Psoas muscle (tissue), 8 donors: ENCODE measurements around the gene LCLAT1. TPM values are rescaled to one million over a fixed set of nuclear protein-coding genes. Genes with fewer than 3 reads are reported as not detected.

Experiments used
- ATAC-seq, 4 donors: fragments of 200-7000 bp; cut with Tn5 transposase; one replicate each; pipeline ENCODE4 v1.9.1; 2020; ENCODE audit warnings: moderate library complexity in 3 of 4, mild to moderate bottlenecking in 2 of 4
- DNase-seq, 2 donors: peaks; one replicate each; pipeline ENCODE4 v3.0.0-alpha.2; 2020
- H3K27ac ChIP-seq: fragments of 200-600 bp; one replicate; pipeline ENCODE4 v1.8.0; 2022
- H3K27me3 ChIP-seq, 3 donors: fragments of 200-600 bp in 1 of 3; one replicate each; pipeline versions ENCODE4 v1.6.1 to v1.8.0; 2013 to 2022; ENCODE audit warnings: low read length in 2 of 3, mild to moderate bottlenecking in 2 of 3, moderate library complexity in 1 of 3; ENCODE audit not compliant: insufficient read depth in 3 of 3
- H3K36me3 ChIP-seq, 2 donors: fragments of 200-600 bp in 1 of 2; one replicate each; pipeline versions ENCODE4 v1.6.1 to v1.8.0; 2013 to 2022; ENCODE audit warnings: low read depth in 1 of 2, mild to moderate bottlenecking in 1 of 2, moderate library complexity in 1 of 2; ENCODE audit not compliant: insufficient read depth in 1 of 2
- H3K4me1 ChIP-seq: fragments of 200-600 bp; one replicate; pipeline ENCODE4 v1.8.0; 2022
- H3K4me3 ChIP-seq: fragments of 200-600 bp; one replicate; pipeline ENCODE4 v1.8.0; 2022; ENCODE audit warnings: mild to moderate bottlenecking
- H3K9me3 ChIP-seq: fragments of 200-600 bp; one replicate; pipeline ENCODE4 v1.8.0; 2022
- WGBS, 3 donors: extraction: QIAGEN DNeasy Blood & Tissue Kit; methylation state at CpG; one replicate each; pipeline versions ENCODE4 v1.1.6 to v1.1.7; 2013; 5-methylcytosine and 5-hydroxymethylcytosine counted together
- intact Hi-C, 2 donors: fragments of 100-400 bp; cut with DNase I; formaldehyde crosslinking; loops; one replicate each; pipeline versions ENCODE4 v1.11.0 to v1.14.2; 2022
- polyA plus RNA-seq, 3 donors: library from polyadenylated mRNA; stranded (reverse); fragments of 200-250 nt; gene quantifications; one replicate each; pipeline ENCODE4 v1.2.3, GENCODE V29; 2013
- total RNA-seq, 4 donors: library from RNA; stranded (reverse); fragmentation: NEBNext Ultra II Directional in 2 of 4; extraction: Animal tissue kit (Norgen Biotek cat#: 25700) in 2 of 4; gene quantifications; one replicate each; pipeline versions ENCODE4 v1.2.1 to v1.2.4, GENCODE V29; 2021 to 2023
- TF ChIP-seq, protein P1 (sequence below): fragments of 200-600 bp; IDR thresholded peaks from one replicate; pipeline ENCODE4 v1.8.0; 2022; ENCODE audit warnings: antibody characterized with exemption
- donor health status: healthy with polysubstance abuse.
- donor health status: DM: no; HTN: no; CAD: no; lungs with moderate emphysema.
- donor health status: Bipolar disorder and iron deficiency.
- donor health status: healthy.
- donor health status: DM: yes; HTN: yes; CAD: no.
- donor health status: DM: no; HTN: no; CAD: no.
- donor health status: DM: no; HTN: no; CAD: no.
- donor health status: DM: yes; HTN: yes; CAD: no.

LCLAT1 gene
- total and polyA plus RNA-seq, 7 donors = 4.2 to 18.8 (median 6.0) TPM

DNA sequence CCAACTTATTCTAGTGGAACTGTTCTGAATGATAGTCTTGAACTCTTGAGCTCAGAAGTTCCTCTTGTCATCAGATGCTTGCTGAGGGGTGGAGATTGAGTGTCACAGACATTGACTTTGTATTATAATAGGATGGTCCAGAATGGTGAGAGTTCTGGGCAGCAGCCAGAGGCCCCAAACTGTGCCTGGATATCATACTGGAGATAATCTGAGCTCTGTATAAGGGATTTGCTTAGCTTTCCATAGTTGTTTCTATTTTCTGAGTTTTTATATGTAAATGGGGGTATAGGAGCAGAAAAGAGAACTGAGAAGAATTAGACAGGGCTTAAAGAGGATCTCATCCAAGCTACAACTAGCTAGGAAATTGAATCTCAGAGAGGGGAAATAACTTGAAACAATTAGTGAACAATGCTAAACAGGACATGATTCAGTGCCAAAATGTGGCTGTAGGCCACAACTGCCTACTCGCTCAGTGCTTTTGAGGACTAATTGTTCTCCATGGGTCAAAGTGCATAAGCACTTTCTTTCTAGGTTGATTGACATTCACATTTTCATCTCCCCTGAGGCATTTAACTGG lies 10.1 kb upstream of the LCLAT1 start:
- ATAC-seq (no peak), DNase-seq (no peak)
- Histone ChIP-seq H3K4me3 (no peak overlapping the region), H3K27me3 (no peaks in the 10 kb centered on the region), H3K4me1 (no peaks in the 10 kb centered on the region), H3K9me3 (no peaks in the 10 kb centered on the region), H3K27ac (peak overlapping the region; percentile 5), H3K36me3 (no peaks in the 10 kb centered on the region)
- WGBS, 3 donors = 61 to 77% (median 75%) methylated on average over 1 of the region's 1 CpG
- TF ChIP-seq, protein P1, sequence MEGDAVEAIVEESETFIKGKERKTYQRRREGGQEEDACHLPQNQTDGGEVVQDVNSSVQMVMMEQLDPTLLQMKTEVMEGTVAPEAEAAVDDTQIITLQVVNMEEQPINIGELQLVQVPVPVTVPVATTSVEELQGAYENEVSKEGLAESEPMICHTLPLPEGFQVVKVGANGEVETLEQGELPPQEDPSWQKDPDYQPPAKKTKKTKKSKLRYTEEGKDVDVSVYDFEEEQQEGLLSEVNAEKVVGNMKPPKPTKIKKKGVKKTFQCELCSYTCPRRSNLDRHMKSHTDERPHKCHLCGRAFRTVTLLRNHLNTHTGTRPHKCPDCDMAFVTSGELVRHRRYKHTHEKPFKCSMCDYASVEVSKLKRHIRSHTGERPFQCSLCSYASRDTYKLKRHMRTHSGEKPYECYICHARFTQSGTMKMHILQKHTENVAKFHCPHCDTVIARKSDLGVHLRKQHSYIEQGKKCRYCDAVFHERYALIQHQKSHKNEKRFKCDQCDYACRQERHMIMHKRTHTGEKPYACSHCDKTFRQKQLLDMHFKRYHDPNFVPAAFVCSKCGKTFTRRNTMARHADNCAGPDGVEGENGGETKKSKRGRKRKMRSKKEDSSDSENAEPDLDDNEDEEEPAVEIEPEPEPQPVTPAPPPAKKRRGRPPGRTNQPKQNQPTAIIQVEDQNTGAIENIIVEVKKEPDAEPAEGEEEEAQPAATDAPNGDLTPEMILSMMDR = no peak
- intact Hi-C loops = no loop called here

DNA sequence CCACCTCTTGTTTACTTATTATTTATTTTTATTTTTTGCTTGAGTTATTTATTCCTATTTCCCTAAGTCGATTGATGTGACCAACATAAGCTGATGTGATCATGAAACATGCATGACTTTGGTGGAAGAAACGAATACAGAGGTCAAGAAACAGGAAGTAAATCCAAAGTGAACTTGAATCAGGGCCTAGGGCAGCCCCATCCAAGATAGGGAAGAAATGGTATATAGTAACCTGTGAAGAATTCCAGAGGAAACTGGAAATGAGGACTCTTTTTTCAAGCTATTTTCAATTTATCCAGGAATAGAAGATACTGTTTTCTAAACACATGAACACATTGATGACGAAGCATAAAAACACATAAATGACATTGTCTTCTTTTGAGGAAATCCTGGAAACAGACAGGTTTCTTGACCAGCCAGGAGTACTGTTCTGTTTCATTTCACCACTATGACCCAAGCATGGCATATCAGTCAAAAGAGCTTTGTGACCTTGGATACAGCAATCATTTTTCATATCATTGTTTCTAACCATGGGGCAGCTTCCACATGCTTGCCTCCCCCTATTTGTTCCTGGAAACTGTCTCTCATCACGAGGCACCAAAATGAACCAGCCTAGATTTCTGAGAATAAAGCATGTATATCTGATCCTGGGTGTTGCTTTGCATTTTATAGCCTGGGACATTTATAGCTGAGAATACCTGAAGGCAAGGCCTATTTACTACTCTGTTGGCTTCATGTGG lies 9.1 kb upstream of the LCLAT1 start:
- WGBS, 3 donors = 59 to 63% (median 60%) methylated on average over 4 of the region's 4 CpGs
- H3K27ac ChIP-seq = no peak overlapping the region
- H3K27me3 ChIP-seq = no peaks in the 10 kb centered on the region
- H3K36me3 ChIP-seq = no peaks in the 10 kb centered on the region
- intact Hi-C loops = no loop called here
- H3K9me3 ChIP-seq = no peaks in the 10 kb centered on the region
- DNase-seq (no peak), ATAC-seq (no peak)
- H3K4me3 ChIP-seq = no peak overlapping the region
- no peaks in the 10 kb centered on the region for H3K4me1 ChIP-seq
- TF ChIP-seq, protein P1 = no peak

DNA sequence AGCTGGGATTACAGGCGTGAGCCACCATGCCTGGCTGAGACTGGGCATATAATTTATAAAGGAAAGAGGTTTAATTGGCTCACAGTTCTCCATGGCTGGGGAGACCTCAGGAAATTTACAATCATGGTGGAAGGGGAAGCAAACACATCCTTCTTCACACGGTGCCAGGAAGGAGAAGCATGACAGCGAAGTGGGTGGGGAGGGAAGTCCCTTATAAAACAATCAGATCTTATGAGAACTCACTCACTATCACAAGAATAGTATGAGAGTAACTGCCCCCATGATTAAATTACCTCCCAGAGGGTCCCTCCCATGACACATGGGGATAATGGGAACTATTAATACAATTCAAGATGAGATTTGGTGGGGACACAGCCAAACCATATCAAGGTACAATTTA lies 7.8 kb upstream of the LCLAT1 start:
- Histone ChIP-seq H3K4me1 (no peaks in the 10 kb centered on the region), H3K36me3 (no peaks in the 10 kb centered on the region), H3K27ac (no peak overlapping the region), H3K27me3 (no peaks in the 10 kb centered on the region), H3K9me3 (no peaks in the 10 kb centered on the region), H3K4me3 (no peak overlapping the region)
- TF ChIP-seq, protein P1 = no peak
- DNase-seq (no peak), ATAC-seq (no peak)
- intact Hi-C loops = no loop called here
- 81 to 93% (median 84%) methylated on average over 3 of the region's 3 CpGs for WGBS, 3 donors

DNA sequence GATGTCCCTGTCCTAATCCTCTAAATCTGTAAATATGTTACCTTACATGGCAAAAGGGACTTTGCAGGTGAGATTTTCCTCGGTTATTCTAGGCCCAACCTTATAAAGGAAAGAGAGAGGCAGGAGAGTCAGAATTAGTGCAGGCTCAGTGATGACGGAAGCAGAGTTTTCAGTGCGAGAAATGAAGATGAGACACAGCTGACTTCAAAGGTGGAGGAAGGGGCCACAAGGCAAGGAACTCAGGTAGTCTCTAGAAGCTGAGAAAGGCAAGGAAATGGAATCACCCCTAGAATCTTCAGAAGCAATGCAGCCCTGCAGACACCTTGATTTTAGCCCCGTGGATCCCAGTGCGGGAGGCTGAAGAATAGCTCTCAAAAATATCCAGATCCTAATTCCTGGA lies 7.2 kb upstream of the LCLAT1 start:
- Histone ChIP-seq H3K4me1 (no peaks in the 10 kb centered on the region), H3K4me3 (no peak overlapping the region), H3K9me3 (no peaks in the 10 kb centered on the region), H3K36me3 (no peaks in the 10 kb centered on the region), H3K27me3 (no peaks in the 10 kb centered on the region), H3K27ac (no peak overlapping the region)
- 94 to 96% (median 95%) methylated on average over 5 of the region's 5 CpGs for WGBS, 3 donors
- ATAC-seq = no peak
- TF ChIP-seq, protein P1 = no peak
- intact Hi-C loops = loop anchor here (10.0 kb wide), 1 partner anchor 265 kb away; no protein-coding TSS in a partner anchor
- DNase-seq = no peak
